ENCODE results near the gene VAC14.

The VAC14 gene

DNA sequence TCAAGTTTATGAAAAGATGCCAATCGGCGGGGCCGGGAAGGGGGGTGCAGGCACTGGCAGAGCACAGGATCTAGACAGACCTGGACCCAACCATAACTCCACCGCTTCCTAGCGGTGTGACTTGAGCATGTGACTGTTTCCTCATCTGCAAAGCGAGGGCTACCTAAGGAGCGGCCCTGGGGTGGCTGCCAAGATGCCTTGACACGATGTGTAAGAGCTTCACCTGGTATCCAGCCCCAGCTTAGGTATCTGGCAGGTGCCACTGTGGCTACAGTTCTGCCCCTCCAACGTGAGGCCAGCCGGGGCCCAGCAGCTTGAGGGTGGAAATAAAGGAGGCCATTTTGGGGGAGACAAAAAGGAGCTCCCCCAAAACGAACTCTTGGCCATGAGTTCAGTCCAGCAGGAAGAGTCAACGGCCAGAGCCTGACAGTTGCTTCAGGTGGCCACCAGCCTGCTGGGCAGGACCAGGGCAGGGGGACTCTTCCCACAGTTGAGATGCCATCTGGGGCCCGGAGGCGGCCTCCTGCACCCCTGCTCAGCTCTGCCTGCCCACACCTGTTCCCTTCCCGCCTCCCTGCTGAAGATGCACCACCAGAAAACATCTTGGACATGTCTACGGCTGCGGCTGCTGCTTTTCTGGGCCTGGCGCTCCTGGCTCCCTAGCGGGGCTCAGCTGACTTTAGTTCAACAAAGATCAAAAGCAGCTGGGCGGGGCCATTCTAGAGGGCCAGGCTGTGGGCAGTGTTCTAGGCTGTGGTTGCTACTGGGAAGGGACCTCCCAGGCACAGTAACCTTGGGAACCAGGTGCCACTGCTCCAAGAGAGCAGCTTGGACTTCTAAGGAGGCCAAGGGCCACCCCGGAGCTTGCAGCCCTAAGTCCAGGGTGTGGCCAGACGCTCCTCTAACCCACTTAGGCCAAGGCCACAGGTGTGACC is 111.7 kb downstream of the VAC14 start:
- no peak for DNase-seq

DNA sequence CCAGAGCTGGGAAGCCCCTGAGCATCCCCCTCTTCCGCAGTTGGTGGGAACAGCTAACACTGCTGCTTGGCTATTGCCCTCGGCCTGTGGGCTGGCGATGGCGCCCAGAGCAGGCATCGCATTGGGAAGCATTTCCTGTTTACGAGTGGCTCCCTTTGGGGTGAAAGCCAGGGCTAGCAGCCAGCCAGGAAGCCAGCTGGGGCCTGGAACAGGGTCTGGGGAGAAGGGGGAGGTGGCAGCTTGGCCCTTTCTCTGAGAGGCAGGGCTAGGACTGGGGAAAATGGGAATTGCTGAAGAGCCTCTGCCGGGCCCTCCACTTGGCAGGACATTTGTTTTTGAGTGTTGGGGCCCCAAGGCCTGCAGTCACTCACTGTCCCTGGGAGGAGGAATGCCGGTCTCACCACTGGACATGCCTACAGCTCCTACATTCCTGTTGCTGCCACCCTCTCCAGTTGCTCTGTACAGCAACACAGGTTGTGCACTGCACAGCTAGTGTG is 112.7 kb downstream of the VAC14 start:
- DNase-seq: no peak

DNA sequence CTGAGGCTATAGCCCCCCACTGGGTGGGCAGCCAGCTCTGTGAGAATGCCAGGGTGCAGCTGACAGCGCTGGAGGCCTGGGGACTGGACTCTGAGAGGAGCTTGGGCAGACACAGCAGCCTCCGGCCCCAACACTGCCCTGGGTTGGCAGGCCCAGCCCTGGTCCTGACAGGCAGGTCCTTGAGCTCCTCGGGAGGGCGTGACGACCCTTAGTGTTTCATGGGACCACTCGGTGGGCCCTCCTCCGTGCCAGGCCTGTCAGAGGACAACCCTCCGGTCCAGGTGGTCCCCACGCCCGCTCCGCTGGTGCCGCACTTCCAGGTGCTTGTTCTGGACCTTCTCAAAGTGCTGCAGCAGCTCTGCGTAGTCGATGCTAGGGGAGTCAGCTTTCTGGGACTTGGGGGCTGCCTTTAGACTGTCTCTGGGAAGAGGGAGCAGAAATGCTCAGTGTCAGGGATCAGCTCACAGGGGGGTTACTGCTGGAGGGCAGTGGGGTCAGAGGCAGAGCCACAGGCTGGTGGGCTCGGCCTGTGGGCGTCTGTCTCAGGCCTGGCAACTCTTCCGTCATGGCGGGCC is 113.2 kb downstream of the VAC14 start:
- DNase-seq: no peak

DNA sequence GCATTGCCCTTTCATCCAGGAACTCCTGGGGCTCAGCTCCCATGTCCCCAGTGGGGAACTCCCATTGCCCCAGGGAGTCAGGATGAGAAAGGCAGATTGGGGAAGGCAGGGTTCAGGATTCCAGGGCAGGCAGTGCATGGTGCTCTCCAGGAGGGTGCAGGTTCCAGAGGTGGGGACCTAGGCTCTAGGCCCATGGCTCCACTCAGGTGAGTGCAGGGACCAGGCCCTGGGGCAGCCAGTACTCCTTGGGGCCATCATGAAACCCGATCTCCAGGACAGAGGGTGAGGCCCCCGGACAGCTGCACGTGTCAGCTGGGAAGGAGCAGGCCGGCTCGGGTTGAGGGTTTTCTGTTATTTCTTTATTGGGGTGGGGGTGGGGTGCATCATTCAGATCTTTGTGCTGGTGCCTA is 113.9 kb downstream of the VAC14 start:
- no peak for DNase-seq

DNA sequence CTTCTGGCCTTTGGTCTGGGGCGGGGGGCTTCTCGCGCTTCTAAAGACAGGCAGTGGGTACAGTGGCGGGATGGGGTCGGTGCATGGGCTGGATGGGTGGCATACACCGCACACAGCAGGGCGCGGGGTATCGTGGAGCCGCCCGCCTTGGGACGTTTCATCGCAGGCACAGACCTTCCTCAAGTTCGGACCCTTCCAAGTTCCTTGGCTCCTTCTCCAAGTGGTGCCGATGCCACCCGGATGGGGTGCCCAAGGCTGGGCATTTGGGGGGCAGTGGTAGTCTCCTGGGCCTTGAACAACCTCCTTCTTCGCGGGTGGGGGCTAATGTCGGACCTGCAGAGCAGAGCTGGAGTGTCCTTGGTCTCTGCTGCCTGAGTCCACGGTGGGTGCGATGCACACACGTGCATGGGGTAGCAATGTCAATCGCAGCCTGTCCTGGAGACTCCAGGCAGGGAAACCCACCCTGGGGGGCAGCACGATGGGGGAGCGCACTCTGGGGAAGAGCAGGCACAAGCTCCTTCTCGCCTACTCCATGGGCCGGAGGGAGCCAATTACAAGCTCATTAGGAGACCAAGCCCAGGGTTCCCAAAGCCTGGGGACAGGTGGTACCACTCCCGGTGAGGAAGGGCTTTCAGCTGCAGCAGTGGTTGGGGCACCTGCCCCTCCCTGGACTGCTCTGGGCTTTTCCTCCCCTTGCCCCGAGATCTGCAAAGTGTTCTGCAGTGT is 114.4 kb downstream of the VAC14 start:
- peak; percentile 85 for DNase-seq

DNA sequence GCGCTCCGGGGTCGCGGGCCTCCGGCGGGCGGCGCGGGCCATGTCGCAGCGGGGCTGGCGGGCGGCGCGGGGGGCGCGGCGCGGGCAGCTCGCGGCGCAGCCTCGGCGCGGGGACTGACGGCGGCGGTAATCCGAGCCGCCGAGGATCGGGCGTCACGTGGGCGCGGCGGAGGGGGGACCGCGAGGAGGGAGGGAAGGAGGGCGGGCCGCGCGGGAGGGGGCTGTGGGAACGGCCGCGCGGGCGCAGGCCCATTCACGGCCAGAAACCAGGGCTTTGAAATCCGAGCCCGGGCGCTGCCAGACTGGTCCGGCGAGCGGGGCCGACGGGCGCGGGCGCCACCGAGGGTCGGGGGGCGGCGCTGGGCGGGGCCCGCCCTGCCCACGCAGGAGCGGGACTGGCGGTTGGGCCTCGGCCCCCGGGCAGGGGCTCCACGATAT is 115.0 kb downstream of the VAC14 start, which contains the start of gene MTSS2:
MTSS2 (minus strand) TSS at position 116 of the 438 bp plus-strand sequence. CDS start 262 bp downstream, outside the sequence.
- DNase-seq: peak; percentile 98

DNA sequence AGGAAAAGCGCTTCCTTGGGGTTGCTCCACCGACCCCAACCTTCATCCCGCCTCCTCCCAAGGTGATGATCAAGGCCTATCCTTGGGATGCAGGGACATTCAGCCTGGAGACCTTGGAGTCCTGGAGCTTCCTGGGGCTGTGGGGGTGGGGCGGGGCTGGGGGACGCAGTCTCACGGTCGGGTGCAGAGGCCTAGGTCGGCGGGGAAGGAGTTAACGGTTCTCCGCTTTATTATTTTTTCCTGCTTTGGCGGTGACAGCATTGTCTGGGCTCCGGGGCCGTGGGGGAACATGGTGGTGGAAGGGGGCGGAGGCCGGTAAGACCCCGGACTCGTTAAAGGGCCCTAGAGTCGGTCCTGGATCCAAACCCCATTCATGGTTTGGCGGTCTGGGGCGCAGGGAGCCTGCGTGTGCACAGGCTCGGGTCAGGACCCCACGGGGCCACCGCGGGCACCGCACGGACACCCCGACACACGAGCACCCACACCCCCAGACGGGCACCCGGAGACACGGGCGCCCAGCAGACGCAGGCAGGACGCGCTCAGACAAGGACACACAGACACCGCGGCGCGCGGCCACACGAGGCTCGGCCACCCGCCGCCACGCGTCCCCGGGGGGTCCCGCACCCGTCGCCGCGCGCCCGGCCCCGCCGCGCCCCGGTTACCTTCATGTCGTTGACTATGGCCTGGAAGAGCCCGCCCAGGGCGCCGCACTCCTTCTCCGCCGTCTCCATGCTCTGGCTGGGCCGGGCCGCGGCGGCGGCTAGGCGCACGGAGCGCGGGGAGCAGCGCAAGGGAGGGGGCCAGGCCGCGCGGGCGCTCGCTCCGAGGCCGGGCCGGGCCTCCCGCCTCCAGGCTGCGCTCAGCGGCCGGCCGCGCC is 115.7 kb downstream of the VAC14 start:
- no peak for DNase-seq

DNA sequence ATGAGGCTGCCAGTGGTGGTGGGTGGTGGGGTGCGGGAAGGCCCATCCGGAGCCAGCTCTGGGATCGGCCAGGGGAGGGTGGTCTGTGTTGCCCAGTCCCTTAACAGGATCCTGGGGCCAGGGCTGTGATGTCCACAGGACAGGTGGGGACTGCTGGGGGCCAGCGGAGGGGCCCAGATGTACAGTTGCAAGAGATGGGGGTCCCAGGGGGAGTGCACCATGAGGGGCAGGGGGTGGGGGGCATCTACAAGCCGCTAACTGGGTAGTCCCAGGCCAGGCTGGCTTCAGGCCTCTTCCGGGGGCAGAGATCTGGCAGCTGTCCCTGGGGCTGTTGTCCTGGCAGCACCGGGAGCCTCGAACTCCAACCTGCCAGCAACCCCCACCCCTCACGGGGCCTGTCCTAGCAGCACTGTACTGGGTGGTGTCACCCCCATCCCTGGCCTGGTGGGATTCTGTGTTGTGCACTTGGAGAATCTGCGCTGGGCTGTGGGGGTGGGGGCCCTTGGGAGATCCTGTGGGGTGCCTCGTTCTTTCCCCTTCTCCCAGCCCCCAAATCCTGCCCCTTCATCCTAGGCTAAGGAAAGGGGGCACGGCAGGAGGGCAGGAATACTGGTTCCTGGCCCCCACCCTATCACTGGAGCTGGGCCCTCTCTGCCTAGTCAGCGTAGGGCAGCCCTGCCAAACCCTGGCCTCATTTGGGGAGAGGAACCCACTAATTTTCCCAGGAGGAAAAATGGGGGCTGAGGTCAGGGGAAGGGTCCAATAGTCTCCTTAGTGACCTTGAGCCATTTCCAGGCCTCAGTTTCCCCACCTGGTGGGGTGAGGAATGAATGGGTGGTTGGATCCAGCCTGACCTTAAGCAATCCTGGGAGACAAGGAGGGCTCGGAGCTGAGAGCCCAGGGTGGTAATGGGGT is 116.6 kb downstream of the VAC14 start:
- DNase-seq: no peak

DNA sequence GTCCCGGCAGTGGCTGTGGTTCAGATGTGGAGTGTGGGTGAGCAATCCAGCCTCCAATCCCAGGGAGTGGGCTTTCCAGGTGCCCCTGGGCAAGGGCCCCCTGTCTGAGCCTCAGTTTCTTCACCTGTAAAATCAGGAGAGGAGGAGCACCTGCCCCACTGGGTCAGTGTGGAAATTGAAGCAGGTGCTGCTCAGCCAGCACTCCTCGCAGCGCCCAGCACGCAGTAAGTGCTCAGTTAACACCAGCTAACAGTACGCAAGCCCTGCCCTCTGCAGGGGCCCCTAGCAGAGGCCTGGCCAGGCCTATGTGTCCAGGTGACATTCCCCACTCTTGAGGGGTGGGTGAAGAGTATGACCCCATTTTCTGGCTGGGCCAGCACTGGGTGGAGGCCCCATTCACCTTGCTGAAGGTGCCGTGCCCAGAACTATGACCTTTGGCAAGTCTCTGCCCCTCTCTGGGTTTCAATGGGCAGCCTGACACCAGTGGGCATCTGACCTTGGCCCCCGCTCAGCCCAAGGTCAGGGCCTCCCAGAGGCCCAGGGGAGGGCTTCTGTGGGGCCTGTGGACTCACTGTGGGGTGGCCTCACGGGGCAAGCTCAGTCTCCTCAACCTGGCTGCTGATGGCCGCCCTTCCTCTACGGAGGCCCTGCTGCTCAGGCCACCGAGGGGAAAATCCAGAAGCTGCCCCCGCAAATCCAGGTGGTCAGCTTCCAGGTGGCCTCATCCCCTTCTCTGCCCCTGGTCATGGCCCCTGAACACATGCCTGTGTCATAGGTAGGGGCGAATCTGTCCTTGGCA is 117.6 kb downstream of the VAC14 start:
- no peak for DNase-seq

DNA sequence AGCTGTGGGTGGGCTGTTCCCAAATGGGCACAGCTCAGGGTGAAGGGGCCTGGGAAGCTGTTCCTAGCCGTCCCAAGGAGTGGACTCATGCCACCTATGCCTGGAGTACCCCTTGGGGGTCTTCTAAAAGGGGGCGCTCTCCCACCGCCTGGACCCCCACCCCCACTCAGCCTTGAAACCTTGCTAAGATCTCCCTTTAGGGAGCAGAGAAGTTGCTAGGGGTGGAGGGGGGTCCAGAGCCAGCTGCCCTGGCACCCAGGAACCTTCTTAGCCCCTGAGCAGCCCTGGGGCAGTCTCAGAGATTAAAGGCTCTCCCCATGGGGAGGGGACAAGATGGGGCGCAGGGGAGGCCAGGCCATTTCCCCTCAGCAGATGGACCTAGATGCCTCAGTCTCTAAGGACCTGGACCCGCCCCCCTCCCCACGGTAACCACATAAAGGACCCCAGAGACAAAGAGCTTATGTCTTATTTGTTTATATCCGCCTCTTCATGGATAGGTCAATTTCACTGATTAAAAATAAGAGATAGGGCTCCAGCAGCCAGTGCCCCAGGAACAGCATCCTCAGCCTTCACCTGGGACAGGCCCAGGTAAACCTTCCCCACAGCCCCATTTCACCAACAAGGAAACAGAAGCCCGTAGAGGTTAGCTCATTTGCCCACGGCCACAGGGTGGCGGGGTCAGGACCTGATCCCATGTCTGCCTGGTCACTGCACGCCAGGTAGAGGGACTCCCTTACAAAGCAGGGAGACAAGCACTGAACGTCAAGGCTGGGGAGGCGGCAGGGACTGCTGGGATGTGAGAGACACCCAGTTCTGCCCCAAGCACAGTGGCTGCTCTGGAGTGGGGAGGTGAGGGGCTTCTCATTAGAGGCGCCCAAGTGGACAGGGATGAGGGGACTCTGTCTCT is 118.5 kb downstream of the VAC14 start:
- DNase-seq: no peak

DNA sequence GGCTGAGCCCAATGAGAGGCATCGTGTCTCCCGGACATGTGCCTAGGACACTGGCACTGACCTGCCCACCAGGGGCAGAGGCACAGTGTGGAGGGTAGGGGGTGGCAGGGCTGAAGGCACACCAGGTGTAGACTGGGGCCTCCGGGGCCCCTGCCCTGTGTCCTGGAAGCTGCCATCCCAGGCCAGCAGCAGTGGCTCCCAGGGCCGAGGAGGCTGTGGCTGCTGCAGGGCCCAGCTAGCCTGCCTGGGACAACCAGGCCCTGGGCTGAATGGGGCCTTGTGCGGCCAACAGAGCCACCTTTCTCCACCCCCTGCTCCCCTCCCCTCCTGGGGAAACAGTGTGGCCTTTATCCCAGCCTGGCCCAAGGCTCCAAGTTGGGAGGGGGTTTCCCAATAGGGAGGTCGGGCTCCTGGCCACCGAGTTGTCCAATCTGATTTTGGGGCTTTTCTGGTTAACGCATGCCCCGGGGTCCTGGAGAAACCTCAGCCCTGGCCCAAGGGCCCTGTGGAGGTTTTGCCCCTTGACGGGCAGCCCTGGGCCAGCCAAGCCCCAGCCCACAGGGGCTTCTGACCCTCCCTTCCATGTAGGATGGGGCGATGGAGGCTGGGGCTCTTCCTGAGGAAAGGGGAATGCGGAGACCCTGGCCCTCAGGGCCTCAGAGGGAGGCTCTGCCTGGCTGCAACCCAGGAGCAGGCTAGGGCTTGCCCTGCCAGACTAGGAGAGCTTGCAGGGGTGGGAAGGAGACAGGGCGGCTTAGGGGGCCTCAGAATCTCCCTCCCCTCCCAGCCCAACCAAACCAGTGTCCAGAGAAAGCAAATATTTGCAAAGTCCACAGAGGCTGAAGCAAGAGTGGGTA is 119.3 kb downstream of the VAC14 start:
- DNase-seq: no peak

DNA sequence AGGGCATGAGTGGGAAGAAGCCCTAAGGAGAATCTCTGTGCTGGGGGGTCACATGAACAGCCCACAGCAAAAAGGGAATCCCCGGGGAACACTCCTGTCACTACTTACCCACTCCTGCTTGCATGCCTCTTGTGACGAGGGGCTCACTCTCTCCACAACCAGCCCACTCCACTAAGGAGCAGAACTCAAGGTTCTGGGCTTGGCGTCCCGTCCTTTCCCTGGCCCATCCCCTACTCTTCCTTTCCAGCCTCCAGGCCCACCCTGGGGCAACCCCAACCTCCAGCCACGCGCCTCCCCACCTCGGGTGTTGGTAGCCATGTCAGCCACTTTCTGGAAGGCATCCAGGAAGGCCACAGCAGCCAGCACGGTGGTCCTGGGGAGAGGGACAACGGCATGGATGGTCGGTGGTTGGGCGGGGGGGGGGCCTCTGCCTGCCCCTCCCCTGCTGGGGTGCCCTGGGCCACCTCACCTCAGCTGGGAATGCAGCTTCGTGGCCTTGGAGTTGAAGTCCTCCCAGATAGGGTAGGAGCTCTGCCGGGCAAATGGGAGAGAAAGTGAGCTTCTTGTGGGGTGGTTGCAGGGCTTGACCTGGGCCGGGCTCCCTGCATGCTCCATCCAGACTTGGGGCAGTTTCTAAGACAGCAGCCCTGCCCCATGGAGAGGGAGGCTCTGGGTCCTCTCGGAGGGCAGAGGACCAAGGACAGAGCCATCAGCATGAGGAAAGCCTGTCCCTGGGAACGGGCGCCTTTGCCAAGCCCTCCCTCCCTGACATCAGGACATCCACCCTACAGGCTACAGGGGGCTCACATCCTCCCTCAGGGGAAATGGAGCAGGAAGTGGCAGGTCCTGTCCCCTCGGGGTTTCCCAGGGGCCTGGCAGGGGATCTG is 120.2 kb downstream of the VAC14 start:
- no peak for DNase-seq

DNA sequence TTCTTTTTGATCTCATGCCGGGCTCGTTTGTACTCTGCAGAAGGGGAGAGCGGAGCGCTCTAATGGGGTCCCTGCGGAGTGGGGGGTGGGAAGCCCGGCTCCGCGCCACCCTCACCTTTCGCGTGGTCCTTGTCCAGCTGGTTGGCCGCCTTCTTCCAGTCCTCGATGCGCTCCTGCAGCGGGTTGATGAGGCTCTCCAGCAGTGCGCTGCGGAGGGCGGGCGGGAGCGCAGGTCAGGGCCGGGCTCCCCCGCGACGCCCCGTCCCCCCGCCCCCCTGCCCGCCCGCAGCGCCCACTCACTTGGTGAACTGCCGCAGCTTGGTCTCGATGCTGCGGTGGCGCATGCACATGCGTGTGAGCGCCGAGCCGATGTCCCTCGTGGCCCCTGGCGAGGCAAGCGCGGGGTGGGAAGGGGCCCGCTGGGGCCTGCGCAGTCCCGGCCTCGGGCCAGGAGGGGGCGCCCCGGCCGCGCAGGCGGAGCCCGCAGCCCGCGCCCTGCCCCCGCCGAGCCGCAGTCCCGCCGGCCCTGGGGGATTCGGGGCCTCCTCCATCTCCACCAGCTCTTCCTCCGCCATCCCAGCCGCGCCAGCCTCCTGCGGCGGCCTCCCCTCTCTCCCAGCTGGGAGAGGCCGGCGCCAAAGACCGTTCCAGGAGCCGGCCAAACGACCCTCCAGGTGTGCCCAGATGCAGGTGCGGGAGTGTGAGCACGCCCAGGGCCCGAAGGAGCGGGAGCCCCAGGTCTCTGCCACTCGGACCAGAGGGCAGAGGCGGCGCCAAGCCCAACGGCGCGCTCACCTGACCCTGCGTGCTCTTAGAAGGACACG is 121.1 kb downstream of the VAC14 start:
- peak; percentile 96 for DNase-seq

DNA sequence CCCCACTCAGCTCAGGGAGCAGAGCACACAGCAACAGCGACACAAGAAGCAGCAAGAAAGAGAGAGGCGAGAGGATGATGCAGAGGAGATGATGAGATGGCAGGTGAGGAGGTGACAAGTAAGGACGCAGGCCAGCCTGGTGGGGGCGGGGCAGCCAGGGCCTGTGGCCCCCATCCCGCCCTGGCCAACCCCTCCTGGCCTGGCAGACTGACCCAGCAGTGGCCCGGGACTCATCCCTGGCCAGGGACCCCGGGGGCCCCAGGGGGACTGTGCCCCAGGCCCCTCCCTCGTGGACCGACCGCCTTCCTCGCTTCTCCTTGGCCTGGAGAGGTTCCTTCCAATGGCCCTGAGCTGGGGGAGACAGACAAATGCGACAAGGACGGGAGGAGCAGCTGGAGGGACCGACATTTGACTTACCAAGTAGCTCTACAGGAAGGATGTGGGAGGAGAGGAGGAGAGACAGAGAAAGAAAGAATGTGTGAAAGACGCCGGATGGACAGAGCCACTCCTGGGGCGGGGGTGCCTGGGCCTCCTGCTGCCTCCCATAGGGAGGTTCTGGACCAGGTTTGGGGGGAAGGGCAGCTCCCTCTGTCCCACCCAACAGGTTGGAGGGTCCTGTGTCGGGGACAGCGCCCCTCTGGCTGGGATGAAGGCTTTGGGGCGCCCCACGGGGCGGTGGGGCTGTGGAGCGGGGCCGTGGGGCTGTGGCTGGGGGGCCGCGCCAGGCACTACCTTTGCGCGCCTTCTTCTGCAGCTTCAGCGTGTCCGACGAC is 121.9 kb downstream of the VAC14 start:
- no peak for DNase-seq

DNA sequence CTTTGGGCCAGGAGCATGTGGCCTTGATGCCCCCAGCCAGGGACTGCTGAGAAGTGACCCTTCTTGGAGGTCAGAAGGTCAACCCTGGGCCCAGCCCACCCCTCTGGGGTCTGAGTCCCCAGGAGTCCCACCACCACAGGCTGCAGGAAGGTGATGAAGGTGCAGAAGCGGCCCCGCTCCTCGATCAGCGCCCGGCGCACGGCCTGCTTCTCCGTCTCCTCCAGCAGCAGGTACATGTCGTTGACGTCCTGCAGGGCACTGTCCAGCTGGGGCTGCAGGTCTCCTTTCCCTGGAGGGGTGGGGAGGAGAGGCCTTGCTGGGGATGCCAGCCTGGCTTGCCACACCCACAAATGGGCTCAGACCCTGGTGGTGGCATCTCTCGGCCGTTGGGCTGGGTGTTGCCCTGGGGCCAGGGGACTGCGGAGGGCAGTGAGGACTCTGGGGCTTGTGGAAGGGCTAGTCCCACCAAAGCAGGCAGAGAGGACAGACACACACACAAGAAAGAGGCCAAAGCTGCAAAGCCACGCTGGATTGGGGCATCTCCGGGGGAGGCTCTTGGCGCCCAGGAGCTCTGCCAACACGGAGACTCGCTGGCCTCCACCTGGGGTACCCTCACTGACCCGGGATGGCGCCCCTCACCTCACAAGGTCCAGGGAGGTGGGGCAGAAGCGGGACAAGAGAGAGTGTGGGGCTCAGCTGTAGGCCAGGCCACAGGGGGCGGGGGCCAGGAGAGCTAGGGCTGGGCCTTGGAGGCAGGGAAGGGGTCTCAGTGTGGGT is 122.6 kb downstream of the VAC14 start:
- no peak for DNase-seq
